Trophoblast cell (in vitro differentiated cells and primary cell): ENCODE data around the gene YLPM1.

Experiments
- DNase-seq, 2 donors: peaks; one replicate each; pipeline ENCODE4 v3.0.0-alpha.2; 2016
- H2AFZ ChIP-seq: 2 replicates; pipeline ENCODE4 v1.6.1; 2013; ENCODE audit warnings: low read length, moderate library complexity, mild to moderate bottlenecking; ENCODE audit not compliant: insufficient read depth, poor library complexity
- H2AK5ac ChIP-seq: 2 replicates; pipeline ENCODE4 v1.6.1; 2013; ENCODE audit warnings: mild to moderate bottlenecking, low read length
- H2BK120ac ChIP-seq: 2 replicates; pipeline ENCODE4 v1.6.1; 2013; ENCODE audit warnings: low read length, mild to moderate bottlenecking, moderate library complexity; ENCODE audit not compliant: insufficient read depth, poor library complexity
- H2BK12ac ChIP-seq: 2 replicates; pipeline ENCODE4 v1.6.1; 2013; ENCODE audit warnings: mild to moderate bottlenecking, low read length, moderate library complexity
- H2BK5ac ChIP-seq: 2 replicates; pipeline ENCODE4 v1.6.1; 2013; ENCODE audit warnings: low read length, low read depth, moderate library complexity, mild to moderate bottlenecking; ENCODE audit not compliant: poor library complexity
- H3K14ac ChIP-seq: 2 replicates; pipeline ENCODE4 v1.6.1; 2013; ENCODE audit warnings: mild to moderate bottlenecking, low read length
- H3K18ac ChIP-seq: 2 replicates; pipeline ENCODE4 v1.6.1; 2013; ENCODE audit warnings: mild to moderate bottlenecking, low read length
- H3K23ac ChIP-seq: 2 replicates; pipeline ENCODE4 v1.6.1; 2013; ENCODE audit warnings: low read length
- H3K27ac ChIP-seq: 2 replicates; pipeline ENCODE4 v1.5.1; 2013; ENCODE audit warnings: low read depth, mild to moderate bottlenecking, inconsistent platforms, low read length, moderate library complexity
- H3K27me3 ChIP-seq: 2 replicates; pipeline ENCODE4 v1.6.1; 2013; ENCODE audit warnings: inconsistent platforms, mild to moderate bottlenecking, low read length, moderate library complexity; ENCODE audit not compliant: insufficient read depth
- H3K36me3 ChIP-seq, 2 experiments: 1 replicate in 1 of 2; 2 replicates in 1 of 2; pipeline ENCODE4 v1.6.1; 2013; ENCODE audit warnings: low read length in 2 of 2, mild to moderate bottlenecking in 2 of 2, moderate library complexity in 1 of 2; ENCODE audit not compliant: insufficient read depth in 2 of 2, control insufficient read depth in 1 of 2
- H3K4ac ChIP-seq: 2 replicates; pipeline ENCODE4 v1.6.1; 2013; ENCODE audit warnings: low read depth, mild to moderate bottlenecking, low read length, moderate library complexity
- H3K4me1 ChIP-seq, 2 experiments: 1 replicate in 1 of 2; 2 replicates in 1 of 2; pipeline ENCODE4 v1.6.1; 2013; ENCODE audit warnings: low read length in 2 of 2, mild to moderate bottlenecking in 2 of 2, moderate library complexity in 1 of 2; ENCODE audit not compliant: insufficient read depth in 2 of 2, control insufficient read depth in 1 of 2
- H3K4me2 ChIP-seq: 2 replicates; pipeline ENCODE4 v1.6.1; 2013; ENCODE audit warnings: inconsistent platforms, mild to moderate bottlenecking, low read length, moderate library complexity
- H3K4me3 ChIP-seq: 2 replicates; pipeline ENCODE4 v1.5.1; 2013; ENCODE audit warnings: mild to moderate bottlenecking, low read depth, low read length, inconsistent platforms
- H3K79me1 ChIP-seq: one replicate; pipeline ENCODE4 v1.6.1; 2013; ENCODE audit warnings: low read length
- H3K79me2 ChIP-seq: 2 replicates; pipeline ENCODE4 v1.6.1; 2013; ENCODE audit warnings: low read length, mild to moderate bottlenecking; ENCODE audit not compliant: control insufficient read depth, insufficient read depth, poor library complexity
- H3K9ac ChIP-seq: 2 replicates; pipeline ENCODE4 v1.6.1; 2013; ENCODE audit warnings: mild to moderate bottlenecking, low read length
- H3K9me3 ChIP-seq: 2 replicates; pipeline ENCODE4 v1.6.1; 2013; ENCODE audit warnings: low read depth, mild to moderate bottlenecking, control low read depth, inconsistent platforms, low read length; ENCODE audit not compliant: insufficient read depth
- H4K12ac ChIP-seq: 2 replicates; pipeline ENCODE4 v1.6.1; 2013; ENCODE audit warnings: low read depth, mild to moderate bottlenecking, low read length, moderate library complexity
- H4K8ac ChIP-seq: 2 replicates; pipeline ENCODE4 v1.6.1; 2013; ENCODE audit warnings: low read depth, mild to moderate bottlenecking, low read length, moderate library complexity
- H4K91ac ChIP-seq: one replicate; pipeline ENCODE4 v1.6.1; 2013; ENCODE audit warnings: low read depth, mild to moderate bottlenecking, low read length, moderate library complexity
- WGBS: extraction: QIAGEN DNeasy Blood & Tissue Kit; methylation state at CpG from one replicate; pipeline ENCODE4 v1.1.7; 2013; ENCODE audit warnings: missing lambda C conversion rate; ENCODE audit not compliant: insufficient read length, insufficient coverage; ENCODE audit errors: extremely low coverage; 5-methylcytosine and 5-hydroxymethylcytosine counted together

The YLPM1 gene

DNA sequence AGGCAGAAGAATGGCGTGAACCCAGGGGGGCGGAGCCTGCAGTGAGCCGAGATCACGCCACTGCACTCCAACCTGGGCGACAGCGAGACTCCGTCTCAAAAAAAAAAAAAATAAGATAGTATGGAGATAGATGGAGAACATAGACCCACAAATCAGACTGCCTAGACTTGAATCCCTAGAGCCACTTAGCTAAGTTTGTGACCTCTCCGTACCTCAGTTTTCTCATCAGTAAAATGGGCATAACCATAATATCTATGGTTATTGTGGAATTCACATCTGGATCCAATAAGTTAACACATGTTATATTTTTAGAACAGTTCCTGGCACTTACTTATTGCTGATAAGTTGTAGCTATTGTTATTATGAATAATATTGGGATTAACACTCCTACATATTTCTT lies 105.6 kb downstream of the YLPM1 start:
- Histone ChIP-seq H2AK5ac (no peak overlapping the region), H3K79me1 (no peaks in the 10 kb centered on the region), H3K4ac (no peak overlapping the region), H3K18ac (no peak overlapping the region), H3K36me3 (no peaks in the 10 kb centered on the region), H2BK12ac (no peak overlapping the region), H4K8ac (no peak overlapping the region), H4K12ac (no peak overlapping the region), H3K4me2 (no peak overlapping the region), H3K9ac (no peak overlapping the region), H2AFZ (no peak overlapping the region), H3K27me3 (no peaks in the 10 kb centered on the region), H4K91ac (no peak overlapping the region), H3K4me1 (no peaks in the 10 kb centered on the region), H2BK120ac (no peak overlapping the region), H3K14ac (no peak overlapping the region), H2BK5ac (no peak overlapping the region), H3K23ac (no peak overlapping the region), H3K79me2 (no peaks in the 10 kb centered on the region), H3K27ac (no peak overlapping the region), H3K4me3 (no peak overlapping the region), H3K9me3 (no peaks in the 10 kb centered on the region)
- no peak for DNase-seq
- no CpG with 5 or more reads among the region's 8 CpGs for WGBS

GRCh38 chr14:74871819-74872218 lies 108.7 kb downstream of the YLPM1 start:
- Histone ChIP-seq H3K23ac (no peak overlapping the region), H3K4me3 (no peak overlapping the region), H3K9me3 (no peaks in the 10 kb centered on the region), H3K14ac (no peak overlapping the region), H3K79me2 (no peaks in the 10 kb centered on the region), H3K9ac (no peak overlapping the region), H2BK120ac (no peak overlapping the region), H2AK5ac (no peak overlapping the region), H4K12ac (no peak overlapping the region), H3K79me1 (no peaks in the 10 kb centered on the region), H2AFZ (no peak overlapping the region), H3K4me1 (no peaks in the 10 kb centered on the region), H3K4ac (no peak overlapping the region), H3K27ac (no peak overlapping the region), H2BK12ac (no peak overlapping the region), H3K36me3 (no peaks in the 10 kb centered on the region), H4K8ac (no peak overlapping the region), H3K27me3 (no peaks in the 10 kb centered on the region), H3K18ac (no peak overlapping the region), H4K91ac (no peak overlapping the region), H3K4me2 (no peak overlapping the region), H2BK5ac (no peak overlapping the region)
- DNase-seq, result no peak
- no CpG with 5 or more reads among the region's 4 CpGs for WGBS

DNA sequence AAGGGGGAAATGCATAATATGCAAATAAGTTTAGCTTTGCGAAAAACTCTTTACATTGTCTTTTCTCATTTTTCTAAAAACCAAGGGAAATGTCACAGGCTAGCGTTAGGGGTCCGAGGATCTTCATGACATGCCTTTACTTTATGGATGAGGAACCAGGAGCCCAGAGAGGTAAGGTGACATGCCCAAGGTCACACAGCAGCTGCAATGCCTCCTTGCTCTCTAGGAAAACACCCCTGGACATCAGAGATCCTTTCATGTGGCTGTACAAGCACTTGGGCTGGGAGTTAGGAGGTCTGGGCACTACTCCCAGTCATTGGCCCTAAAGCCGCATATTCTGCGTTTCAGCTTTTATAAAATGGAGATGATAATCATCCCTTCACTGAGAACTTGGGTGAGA lies 112.1 kb downstream of the YLPM1 start:
- H2BK5ac ChIP-seq, result no peak overlapping the region
- no peak overlapping the region for H3K27ac ChIP-seq
- H3K23ac ChIP-seq, result no peak overlapping the region
- no peak overlapping the region for H2AK5ac ChIP-seq
- no peaks in the 10 kb centered on the region for H3K27me3 ChIP-seq
- no peaks in the 10 kb centered on the region for H3K79me2 ChIP-seq
- H3K4me2 ChIP-seq, result no peak overlapping the region
- no peak overlapping the region for H2AFZ ChIP-seq
- DNase-seq, result no peak
- H3K9me3 ChIP-seq, result no peaks in the 10 kb centered on the region
- no peak overlapping the region for H3K9ac ChIP-seq
- H2BK120ac ChIP-seq, result no peak overlapping the region
- no peaks in the 10 kb centered on the region for H3K36me3 ChIP-seq
- no peaks in the 10 kb centered on the region for H3K4me1 ChIP-seq
- H4K8ac ChIP-seq, result no peak overlapping the region
- H2BK12ac ChIP-seq, result no peak overlapping the region
- no peak overlapping the region for H4K91ac ChIP-seq
- H4K12ac ChIP-seq, result no peak overlapping the region
- WGBS, result no CpG with 5 or more reads among the region's 5 CpGs
- H3K18ac ChIP-seq, result no peak overlapping the region
- no peaks in the 10 kb centered on the region for H3K79me1 ChIP-seq
- H3K14ac ChIP-seq, result no peak overlapping the region
- H3K4ac ChIP-seq, result no peak overlapping the region
- H3K4me3 ChIP-seq, result no peak overlapping the region

GRCh38 chr14:74875941-74876913 lies 113.1 kb downstream of the YLPM1 start, which contains the start of gene PROX2:
Gene PROX2, minus strand, starts transcription at chr14:74876145. Its CDS starts 12,311 bp downstream, at chr14:74863834.
- no peak for DNase-seq
- Histone ChIP-seq H2BK12ac (no peak within 1 kb of the TSS), H3K79me1 (no peaks in the 10 kb centered on the region), H4K8ac (no peak within 1 kb of the TSS), H3K9ac (no peak within 1 kb of the TSS), H3K23ac (no peak within 1 kb of the TSS), H4K12ac (no peak within 1 kb of the TSS), H3K4me2 (no peak within 1 kb of the TSS), H3K27ac (no peak within 1 kb of the TSS), H2AFZ (no peak within 1 kb of the TSS), H3K4me1 (no peaks in the 10 kb centered on the region), H3K79me2 (no peaks in the 10 kb centered on the region), H3K18ac (no peak within 1 kb of the TSS), H3K9me3 (no peaks in the 10 kb centered on the region), H3K4ac (no peak within 1 kb of the TSS), H3K27me3 (no peaks in the 10 kb centered on the region), H2AK5ac (no peak within 1 kb of the TSS), H2BK5ac (no peak within 1 kb of the TSS), H4K91ac (no peak within 1 kb of the TSS), H3K14ac (no peak within 1 kb of the TSS), H3K36me3 (no peaks in the 10 kb centered on the region), H2BK120ac (no peak within 1 kb of the TSS), H3K4me3 (no peak within 1 kb of the TSS)
- whole genome bisulfite sequencing, result no CpG with 5 or more reads among the region's 13 CpGs
